Sigmoid colon (tissue), 4 donors: ENCODE data around the gene ARL5A.

Source experiments
- CTCF ChIP-seq, 4 experiments: fragments of 450-650 bp in 3 of 4; fragments of 200-600 bp in 1 of 4; IDR thresholded peaks; one replicate each; pipeline ENCODE4 v1.5.1; 2016 to 2019; ENCODE audit warnings: antibody characterized with exemption in 4 of 4, mild to moderate bottlenecking in 3 of 4, moderate library complexity in 2 of 4
- POLR2A ChIP-seq, 2 donors: fragments of 450-650 bp; IDR thresholded peaks; one replicate each; pipeline ENCODE4 v1.6.1; 2016; ENCODE audit warnings: antibody characterized with exemption in 2 of 2, mild to moderate bottlenecking in 2 of 2, moderate library complexity in 2 of 2
- POLR2AphosphoS5 ChIP-seq, 4 donors: sonication (generic); formaldehyde crosslinking; IDR thresholded peaks; one replicate each; pipeline ENCODE4 v1.6.1; 2017; ENCODE audit warnings: antibody characterized with exemption in 4 of 4

DNA sequence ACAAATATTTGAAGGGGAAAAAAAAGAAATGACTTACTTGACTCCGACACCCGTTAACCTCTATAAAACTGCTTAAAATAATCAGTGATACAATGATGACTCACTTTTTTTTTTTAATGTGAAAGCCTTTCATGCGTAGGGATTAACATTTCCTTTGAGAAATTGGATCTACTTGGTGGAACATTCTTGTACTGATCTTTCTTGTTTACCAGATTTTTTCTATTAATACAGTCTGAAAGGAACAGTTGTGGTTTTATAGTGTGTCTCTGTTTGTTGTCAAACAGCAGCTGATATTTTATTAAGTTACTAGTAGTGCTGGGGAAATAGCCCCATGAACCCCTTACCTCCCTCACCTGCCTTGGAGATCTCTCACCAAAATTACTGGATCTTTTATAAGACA lies 53.7 kb downstream of the ARL5A start:
- TF ChIP-seq CTCF (IDR thresholded peaks at IDR 0.05) = no peak
- no peak for TF ChIP-seq POLR2A (IDR thresholded peaks at IDR 0.05)
- peak in 3 of 4 donors; percentile 28 to 55 (median 42) for TF ChIP-seq POLR2AphosphoS5 (IDR thresholded peaks at IDR 0.05)
